Ishikawa (cell line): Measurements from ENCODE around the gene PROSER1.

ENCODE experiments used
- CEBPB ChIP-seq: IDR thresholded peaks from 2 replicates; pipeline ENCODE4 v1.6.1; 2012
- CREB1 ChIP-seq: IDR thresholded peaks from 2 replicates; pipeline ENCODE4 v1.6.1; 2012; ENCODE audit warnings: low read depth
- EGR1 ChIP-seq: IDR thresholded peaks from 2 replicates; pipeline ENCODE4 v1.6.1; 2012
- EP300 ChIP-seq: IDR thresholded peaks from 2 replicates; pipeline ENCODE4 v1.6.1; 2012; ENCODE audit warnings: borderline replicate concordance
- FOXM1 ChIP-seq: IDR thresholded peaks from 2 replicates; pipeline ENCODE4 v1.6.1; 2012; ENCODE audit warnings: low read depth, borderline replicate concordance
- MAX ChIP-seq: IDR thresholded peaks from 2 replicates; pipeline ENCODE4 v1.6.1; 2012
- NFIC ChIP-seq: IDR thresholded peaks from 2 replicates; pipeline ENCODE4 v1.6.1; 2012
- RAD21 ChIP-seq: IDR thresholded peaks from 2 replicates; pipeline ENCODE4 v1.6.1; 2012; ENCODE audit warnings: low read depth
- REST ChIP-seq: IDR thresholded peaks from 2 replicates; pipeline ENCODE4 v1.6.1; 2012; ENCODE audit warnings: low read depth, mild to moderate bottlenecking
- TAF1 ChIP-seq: IDR thresholded peaks from 2 replicates; pipeline ENCODE4 v1.6.1; 2012; ENCODE audit warnings: low read depth, mild to moderate bottlenecking
- TCF12 ChIP-seq: IDR thresholded peaks from 2 replicates; pipeline ENCODE4 v1.6.1; 2012; ENCODE audit warnings: low read depth
- TEAD4 ChIP-seq: IDR thresholded peaks from 2 replicates; pipeline ENCODE4 v1.6.1; 2012
- USF1 ChIP-seq: IDR thresholded peaks from 2 replicates; pipeline ENCODE4 v1.6.1; 2012
- YY1 ChIP-seq: IDR thresholded peaks from 2 replicates; pipeline ENCODE4 v1.6.1; 2012; ENCODE audit warnings: low read depth
- ZBTB7A ChIP-seq: IDR thresholded peaks from 2 replicates; pipeline ENCODE4 v1.6.1; 2012; ENCODE audit warnings: low read depth

Gene PROSER1

GRCh38 chr13:38967446-38967845 is 70.4 kb downstream of the PROSER1 start:
- TF ChIP-seq FOXM1 (no peak), EP300 (no peak), TAF1 (no peak), MAX (no peak), NFIC (no peak), REST (no peak), YY1 (no peak), EGR1 (no peak), CREB1 (no peak), RAD21 (no peak), CEBPB (no peak), TCF12 (no peak), TEAD4 (no peak)

DNA sequence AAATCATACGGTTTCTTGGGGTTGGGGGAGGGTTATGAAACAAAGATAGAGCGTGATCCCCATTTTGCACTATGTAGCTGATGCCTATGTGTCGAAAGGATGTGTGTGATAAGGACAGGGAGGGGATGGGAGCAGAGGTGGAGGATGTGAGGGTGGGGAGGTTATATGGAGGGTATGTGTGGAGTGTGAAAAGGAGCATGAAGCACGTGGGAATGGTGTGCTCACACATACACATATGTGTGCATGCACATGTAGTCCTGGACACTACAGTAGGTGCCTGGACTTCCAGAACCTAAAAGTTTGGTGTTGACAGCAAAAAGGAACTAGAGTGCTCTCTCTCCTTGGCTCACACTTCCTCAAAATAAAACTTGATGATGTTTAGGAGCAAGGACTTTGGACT is 72.6 kb downstream of the PROSER1 start:
- no peak for TF ChIP-seq EGR1
- no peak for TF ChIP-seq USF1
- TF ChIP-seq MAX: no peak
- TF ChIP-seq CEBPB: no peak
- no peak for TF ChIP-seq TCF12
- no peak for TF ChIP-seq TEAD4
- TF ChIP-seq RAD21: no peak
- TF ChIP-seq TAF1: no peak
- TF ChIP-seq NFIC: no peak
- TF ChIP-seq REST: no peak
- TF ChIP-seq FOXM1: no peak
- TF ChIP-seq ZBTB7A: no peak
- TF ChIP-seq EP300: no peak

DNA sequence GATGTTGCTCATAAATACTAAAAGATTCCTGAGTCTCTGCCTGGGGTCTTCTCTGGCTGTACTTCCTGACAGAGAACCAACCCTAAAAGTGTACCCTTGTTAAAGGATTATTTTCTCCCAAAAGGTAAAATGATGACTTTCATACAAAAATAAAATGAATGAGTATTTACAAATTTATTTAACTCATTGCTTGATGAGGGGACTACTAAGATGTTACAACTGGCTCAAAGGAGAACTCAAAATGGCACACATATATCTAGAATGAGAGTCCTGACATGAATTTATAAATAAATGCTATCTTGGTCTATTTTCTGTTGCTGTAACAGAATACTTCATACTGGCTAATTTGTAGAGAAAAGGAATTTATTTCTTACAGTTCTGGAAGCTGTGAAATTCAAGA is 77.7 kb downstream of the PROSER1 start:
- TF ChIP-seq FOXM1: no peak
- no peak for TF ChIP-seq TAF1
- no peak for TF ChIP-seq TCF12
- TF ChIP-seq EGR1: no peak
- TF ChIP-seq YY1: no peak
- no peak for TF ChIP-seq USF1
- TF ChIP-seq TEAD4: no peak
- TF ChIP-seq CREB1: no peak
- TF ChIP-seq EP300: no peak
- no peak for TF ChIP-seq CEBPB
- TF ChIP-seq RAD21: no peak
- TF ChIP-seq REST: no peak
- TF ChIP-seq MAX: no peak
- TF ChIP-seq ZBTB7A: no peak
- no peak for TF ChIP-seq NFIC
